ENCODE measurements around the gene CREBBP. TPM values are rescaled to one million over a fixed set of nuclear protein-coding genes. Genes with fewer than 3 reads are reported as not detected.

Gene CREBBP
- total RNA-seq, 2 donors from 2014 or later, result 57.1 to 63.1 TPM

DNA sequence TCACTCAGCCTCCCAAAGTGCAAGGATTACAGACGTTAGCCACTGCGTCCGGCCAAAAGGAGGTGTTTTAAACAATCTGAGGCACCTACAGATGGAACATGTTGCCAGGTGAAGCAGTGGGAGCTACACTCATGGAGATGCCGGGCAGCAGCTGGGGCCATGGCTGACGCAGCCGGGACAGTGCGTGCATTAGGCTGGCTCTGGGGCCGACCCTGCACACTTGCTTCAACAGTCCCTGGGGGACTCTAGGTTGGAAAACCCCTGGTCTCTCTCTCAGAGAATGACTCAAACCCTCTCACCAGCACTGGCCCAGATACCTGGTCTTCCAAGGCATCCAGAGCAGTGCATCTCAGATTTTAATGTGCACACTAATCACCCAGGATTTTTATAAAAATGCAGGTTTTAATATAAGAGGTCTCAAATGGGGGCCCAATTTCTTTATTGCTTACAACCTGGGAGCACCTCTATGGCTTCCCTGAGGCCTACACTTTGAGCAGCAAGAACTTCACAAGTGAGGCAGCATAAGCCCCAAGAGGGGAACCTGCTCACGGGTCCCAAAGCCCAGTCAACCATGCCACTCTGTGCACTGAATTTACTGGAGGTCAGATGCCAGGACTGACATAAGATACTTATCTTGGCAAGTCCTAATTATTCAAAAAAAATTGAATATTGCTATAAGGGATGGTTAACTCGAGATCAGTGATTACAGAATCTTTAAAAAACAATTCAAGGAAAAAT, 92.4 kb downstream of the CREBBP start:
- Mint-ChIP-seq H3K4me1 (ENCODE audit: low read depth) (peaks cover 46% of the 10 kb centered on the region), H3K36me3 (ENCODE audit: insufficient read depth in 2 of 2) (peaks cover 6 to 35% of the 10 kb centered on the region in 2 donors), H3K27me3 (ENCODE audit: low read depth) (peaks cover 7% of the 10 kb centered on the region), H3K27ac (no peak overlapping the region), H3K4me3 (no peak overlapping the region), H3K9me3 (no peaks in the 10 kb centered on the region)
- ATAC-seq (replicated peaks in 1 of 2), result peak; percentile 40 to 51
- DNase-seq, result no peak

GRCh38 chr16:3785413-3785812, 95.1 kb downstream of the CREBBP start:
- no peak overlapping the region for H3K27ac Mint-ChIP-seq
- peaks cover 40% of the 10 kb centered on the region for H3K4me1 Mint-ChIP-seq (ENCODE audit: low read depth)
- no peak overlapping the region for H3K4me3 Mint-ChIP-seq
- H3K36me3 Mint-ChIP-seq (ENCODE audit: insufficient read depth in 2 of 2), result peaks cover 2 to 17% of the 10 kb centered on the region in 2 donors
- H3K27me3 Mint-ChIP-seq (ENCODE audit: low read depth), result no peaks in the 10 kb centered on the region
- no peaks in the 10 kb centered on the region for H3K9me3 Mint-ChIP-seq
- DNase-seq (no peak), ATAC-seq (replicated peaks in 1 of 2) (no peak)

GRCh38 chr16:3783516-3783915, 97.0 kb downstream of the CREBBP start:
- no peaks in the 10 kb centered on the region for H3K27me3 Mint-ChIP-seq (ENCODE audit: low read depth)
- peaks cover 2 to 14% of the 10 kb centered on the region in 2 donors for H3K36me3 Mint-ChIP-seq (ENCODE audit: insufficient read depth in 2 of 2)
- no peak overlapping the region for H3K4me3 Mint-ChIP-seq
- ATAC-seq (replicated peaks in 1 of 2) (no peak), DNase-seq (no peak)
- H3K9me3 Mint-ChIP-seq, result no peaks in the 10 kb centered on the region
- peaks cover 23% of the 10 kb centered on the region for H3K4me1 Mint-ChIP-seq (ENCODE audit: low read depth)
- H3K27ac Mint-ChIP-seq, result no peak overlapping the region

- Mint-ChIP-seq H3K27ac (no peak overlapping the region), H3K4me3 (no peak overlapping the region), H3K27me3 (ENCODE audit: low read depth) (no peaks in the 10 kb centered on the region), H3K4me1 (ENCODE audit: low read depth) (peaks cover 17% of the 10 kb centered on the region), H3K9me3 (no peaks in the 10 kb centered on the region), H3K36me3 (ENCODE audit: insufficient read depth in 2 of 2) (peaks cover 2 to 11% of the 10 kb centered on the region in 2 donors)
- no peak for ATAC-seq (replicated peaks in 1 of 2)
- DNase-seq, result no peak
Observed at GRCh38 chr16:3782566-3782965, 97.9 kb downstream of the CREBBP start.

DNA sequence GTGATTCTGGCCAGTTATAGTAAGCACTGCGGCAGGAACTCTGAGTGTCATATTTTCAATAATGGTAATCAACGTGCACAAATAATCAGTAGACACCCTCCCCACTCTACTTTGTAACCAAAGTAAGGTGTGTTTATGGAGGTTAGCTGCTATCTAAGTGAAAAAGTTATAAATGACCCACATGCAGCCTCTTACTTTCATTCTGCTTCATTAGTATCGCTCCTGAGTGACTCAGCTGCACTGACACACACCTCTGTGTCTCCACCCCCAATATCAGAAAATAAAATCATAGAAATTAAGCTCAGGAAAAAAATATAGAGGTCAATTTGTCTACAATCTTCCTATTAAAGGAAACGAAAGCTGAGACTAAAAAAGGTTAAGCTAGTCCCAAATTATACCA, 99.1 kb downstream of the CREBBP start:
- Mint-ChIP-seq H3K4me1 (ENCODE audit: low read depth) (peaks cover 17% of the 10 kb centered on the region), H3K27me3 (ENCODE audit: low read depth) (no peaks in the 10 kb centered on the region), H3K36me3 (ENCODE audit: insufficient read depth in 2 of 2) (peaks cover 2 to 18% of the 10 kb centered on the region in 2 donors), H3K27ac (no peak overlapping the region), H3K9me3 (no peaks in the 10 kb centered on the region), H3K4me3 (no peak overlapping the region)
- no peak for ATAC-seq (replicated peaks in 1 of 2)
- DNase-seq, result no peak

DNA sequence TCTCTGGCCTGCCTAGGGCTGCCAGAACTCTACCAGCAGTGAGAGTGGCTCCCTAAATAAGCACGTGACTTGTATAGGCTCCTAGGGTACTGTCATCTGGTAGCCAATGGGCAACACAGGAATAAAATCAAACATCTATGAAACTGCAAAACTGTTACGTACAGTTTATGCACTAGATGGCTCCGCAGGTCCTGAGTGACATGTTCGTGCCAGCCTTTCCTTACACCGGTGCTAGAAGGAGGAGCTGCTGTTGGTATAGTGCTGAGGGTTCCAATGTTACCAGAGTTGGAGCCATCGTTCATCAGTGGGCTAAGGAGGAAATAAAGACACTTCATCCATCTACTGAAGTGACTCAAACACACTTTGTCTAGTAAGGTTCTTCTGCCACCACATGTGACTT, 99.9 kb downstream of the CREBBP start:
- peaks cover 17% of the 10 kb centered on the region for H3K4me1 Mint-ChIP-seq (ENCODE audit: low read depth)
- no peak for DNase-seq
- H3K27me3 Mint-ChIP-seq (ENCODE audit: low read depth), result no peaks in the 10 kb centered on the region
- ATAC-seq (replicated peaks in 1 of 2), result peak; percentile 49 to 57
- no peaks in the 10 kb centered on the region for H3K9me3 Mint-ChIP-seq
- no peak overlapping the region for H3K27ac Mint-ChIP-seq
- H3K4me3 Mint-ChIP-seq, result no peak overlapping the region
- peaks cover 2 to 16% of the 10 kb centered on the region in 2 donors for H3K36me3 Mint-ChIP-seq (ENCODE audit: insufficient read depth in 2 of 2)

- Mint-ChIP-seq H3K36me3 (ENCODE audit: insufficient read depth in 2 of 2) (peaks cover 5 to 16% of the 10 kb centered on the region in 2 donors), H3K9me3 (no peaks in the 10 kb centered on the region), H3K27ac (no peak overlapping the region), H3K4me3 (no peak overlapping the region), H3K4me1 (ENCODE audit: low read depth) (peaks cover 8% of the 10 kb centered on the region), H3K27me3 (ENCODE audit: low read depth) (no peaks in the 10 kb centered on the region)
- ATAC-seq (replicated peaks in 1 of 2), result no peak
- DNase-seq, result no peak
Observed at GRCh38 chr16:3776316-3776715, 104.2 kb downstream of the CREBBP start.

DNA sequence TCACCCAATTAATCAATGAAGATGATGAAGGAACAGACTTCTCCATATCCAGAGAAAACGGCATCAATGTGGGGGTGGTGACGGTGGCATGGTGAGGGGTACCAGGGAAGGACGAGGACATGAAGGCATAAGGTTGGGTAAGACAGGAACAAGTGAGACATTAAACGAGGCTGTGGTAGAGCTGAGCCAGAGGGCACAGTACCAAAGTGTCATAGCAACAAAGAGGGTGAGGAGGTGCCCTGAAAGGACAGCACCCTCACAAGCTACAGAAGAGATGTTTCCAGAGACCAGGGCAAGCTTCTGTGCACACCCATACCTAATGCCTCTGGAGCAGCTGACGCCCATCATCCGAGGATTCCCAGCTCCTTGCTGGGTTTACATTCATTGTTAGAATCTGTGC, 105.7 kb downstream of the CREBBP start:
- Mint-ChIP-seq H3K36me3 (ENCODE audit: insufficient read depth in 2 of 2) (peaks cover 2 to 20% of the 10 kb centered on the region in 2 donors), H3K9me3 (no peaks in the 10 kb centered on the region), H3K4me1 (ENCODE audit: low read depth) (no peaks in the 10 kb centered on the region), H3K27me3 (ENCODE audit: low read depth) (no peaks in the 10 kb centered on the region), H3K27ac (no peak overlapping the region), H3K4me3 (no peak overlapping the region)
- ATAC-seq (replicated peaks in 1 of 2), result no peak
- DNase-seq, result no peak

GRCh38 chr16:3774156-3774767, 106.3 kb downstream of the CREBBP start:
- ATAC-seq (replicated peaks in 1 of 2) (no peak), DNase-seq (no peak)
- H3K27me3 Mint-ChIP-seq (ENCODE audit: low read depth), result no peaks in the 10 kb centered on the region
- no peak overlapping the region for H3K4me3 Mint-ChIP-seq
- H3K4me1 Mint-ChIP-seq (ENCODE audit: low read depth), result no peaks in the 10 kb centered on the region
- peak overlapping the region; percentile 69 for H3K27ac Mint-ChIP-seq
- H3K36me3 Mint-ChIP-seq (ENCODE audit: insufficient read depth in 2 of 2), result peaks cover 2 to 20% of the 10 kb centered on the region in 2 donors
- no peaks in the 10 kb centered on the region for H3K9me3 Mint-ChIP-seq

DNA sequence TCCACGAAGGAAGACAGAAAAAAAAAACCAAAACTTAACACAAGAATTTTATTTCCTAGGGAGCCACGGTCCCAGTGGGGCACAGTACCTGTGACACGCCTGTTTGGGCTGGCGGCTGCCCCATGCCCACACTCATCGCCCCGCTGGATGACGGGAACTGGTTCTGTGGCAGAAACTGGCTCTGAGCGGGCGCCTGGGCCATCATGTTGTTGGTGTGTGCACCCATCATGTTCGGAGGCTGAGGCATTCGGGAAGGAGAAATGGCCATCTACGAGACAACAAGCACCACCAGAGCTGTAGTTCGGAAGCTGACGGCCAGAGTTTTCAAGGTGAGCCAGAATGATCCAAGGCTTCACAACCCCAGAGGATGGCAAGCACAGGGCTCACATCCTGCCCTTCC, 106.8 kb downstream of the CREBBP start:
- H3K27me3 Mint-ChIP-seq (ENCODE audit: low read depth), result no peaks in the 10 kb centered on the region

GRCh38 chr16:3771513-3771912, 109.0 kb downstream of the CREBBP start:
- H3K36me3 Mint-ChIP-seq (ENCODE audit: insufficient read depth in 2 of 2), result peaks cover 4 to 24% of the 10 kb centered on the region in 2 donors

More for the DNA sequence above, 106.8 kb downstream of the CREBBP start:
- ATAC-seq (replicated peaks in 1 of 2) (no peak), DNase-seq (no peak)
- H3K27ac Mint-ChIP-seq, result no peak overlapping the region
- H3K9me3 Mint-ChIP-seq, result no peaks in the 10 kb centered on the region
- H3K4me1 Mint-ChIP-seq (ENCODE audit: low read depth), result no peaks in the 10 kb centered on the region
- H3K4me3 Mint-ChIP-seq, result no peak overlapping the region
- peaks cover 2 to 20% of the 10 kb centered on the region in 2 donors for H3K36me3 Mint-ChIP-seq (ENCODE audit: insufficient read depth in 2 of 2)

GRCh38 chr16:3770530-3770929, 110.0 kb downstream of the CREBBP start:
- Mint-ChIP-seq H3K9me3 (no peaks in the 10 kb centered on the region), H3K27ac (peak overlapping the region; percentile 20), H3K4me3 (no peak overlapping the region), H3K36me3 (ENCODE audit: insufficient read depth in 2 of 2) (peaks cover 4 to 22% of the 10 kb centered on the region in 2 donors), H3K4me1 (ENCODE audit: low read depth) (no peaks in the 10 kb centered on the region), H3K27me3 (ENCODE audit: low read depth) (no peaks in the 10 kb centered on the region)
- ATAC-seq (replicated peaks in 1 of 2), result no peak
- no peak for DNase-seq

More at GRCh38 chr16:3771513-3771912, 109.0 kb downstream of the CREBBP start:
- Mint-ChIP-seq H3K9me3 (no peaks in the 10 kb centered on the region), H3K27ac (no peak overlapping the region), H3K27me3 (ENCODE audit: low read depth) (no peaks in the 10 kb centered on the region), H3K4me3 (no peak overlapping the region), H3K4me1 (ENCODE audit: low read depth) (no peaks in the 10 kb centered on the region)
- no peak for DNase-seq
- ATAC-seq (replicated peaks in 1 of 2), result no peak

- no peaks in the 10 kb centered on the region for H3K4me1 Mint-ChIP-seq (ENCODE audit: low read depth)
- H3K27ac Mint-ChIP-seq, result no peak overlapping the region
- no peaks in the 10 kb centered on the region for H3K27me3 Mint-ChIP-seq (ENCODE audit: low read depth)
- DNase-seq (no peak), ATAC-seq (replicated peaks in 1 of 2) (no peak)
- H3K4me3 Mint-ChIP-seq, result no peak overlapping the region
- H3K9me3 Mint-ChIP-seq, result no peaks in the 10 kb centered on the region
- peaks cover 4 to 22% of the 10 kb centered on the region in 2 donors for H3K36me3 Mint-ChIP-seq (ENCODE audit: insufficient read depth in 2 of 2)
Observed at GRCh38 chr16:3769942-3770341, 110.6 kb downstream of the CREBBP start.
